ENCODE data around the gene CLBA1.

GRCh38 chr14:104999361-104999760, 13.8 kb downstream of the CLBA1 start:
- no peak for TF ChIP-seq CTCF (IDR thresholded peaks at IDR 0.05)
- TF ChIP-seq POLR2A (IDR thresholded peaks at IDR 0.05), result no peak
